ENCODE data around the gene DHFR. TPM values are rescaled to one million over a fixed set of nuclear protein-coding genes. Genes with fewer than 3 reads are reported as not detected.

DHFR gene
- 194 and 213 TPM in 2 replicates for total RNA-seq (2014; rRNA removed; shearing (Covaris generic))

DNA sequence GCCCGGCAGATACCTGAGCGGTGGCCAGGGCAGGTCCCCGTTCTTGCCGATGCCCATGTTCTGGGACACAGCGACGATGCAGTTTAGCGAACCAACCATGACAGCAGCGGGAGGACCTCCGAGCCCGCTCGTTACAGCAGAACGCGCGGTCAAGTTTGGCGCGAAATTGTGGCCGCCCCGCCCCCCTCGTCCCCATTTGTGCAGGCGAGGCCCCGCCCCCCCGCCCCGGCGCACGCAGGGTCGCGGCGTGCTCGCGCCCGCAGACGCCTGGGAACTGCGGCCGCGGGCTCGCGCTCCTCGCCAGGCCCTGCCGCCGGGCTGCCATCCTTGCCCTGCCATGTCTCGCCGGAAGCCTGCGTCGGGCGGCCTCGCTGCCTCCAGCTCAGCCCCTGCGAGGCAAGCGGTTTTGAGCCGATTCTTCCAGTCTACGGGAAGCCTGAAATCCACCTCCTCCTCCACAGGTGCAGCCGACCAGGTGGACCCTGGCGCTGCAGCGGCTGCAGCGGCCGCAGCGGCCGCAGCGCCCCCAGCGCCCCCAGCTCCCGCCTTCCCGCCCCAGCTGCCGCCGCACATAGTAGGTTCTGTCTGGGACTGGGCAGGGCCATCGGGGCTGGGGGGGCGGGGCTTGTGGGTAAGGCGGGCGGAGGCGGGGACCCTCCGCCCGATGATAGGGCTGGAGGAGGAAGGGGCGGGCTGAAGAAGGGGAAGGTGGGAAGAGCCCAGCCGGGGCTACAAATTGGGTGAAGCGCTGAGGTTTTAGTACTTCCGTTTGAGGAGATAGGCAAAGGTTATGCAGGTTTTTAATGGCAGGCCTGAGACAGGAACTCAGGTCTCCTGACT lies at the start of gene DHFR, which contains the start of gene MSH3:
TSS of gene DHFR (minus strand) at position 593 of the 840 bp plus-strand sequence. CDS start at position 99, 494 bp downstream.
TSS of gene MSH3 (plus strand) at position 262 of the 840 bp plus-strand sequence. CDS start at position 338, 76 bp downstream.
- Histone ChIP-seq H3K9me3 (replicated peaks) (no peaks in the 10 kb centered on the region), H3K36me3 (peaks cover 16% of the 10 kb centered on the region), H3K27ac (peak within 1 kb of the TSS; percentile 94), H3K4me1 (peaks cover 12% of the 10 kb centered on the region), H3K4me3 (peak within 1 kb of the TSS; percentile 93), H3K27me3 (no peaks in the 10 kb centered on the region)
- DNase-seq, result peak; percentile 93 to 97

DNA sequence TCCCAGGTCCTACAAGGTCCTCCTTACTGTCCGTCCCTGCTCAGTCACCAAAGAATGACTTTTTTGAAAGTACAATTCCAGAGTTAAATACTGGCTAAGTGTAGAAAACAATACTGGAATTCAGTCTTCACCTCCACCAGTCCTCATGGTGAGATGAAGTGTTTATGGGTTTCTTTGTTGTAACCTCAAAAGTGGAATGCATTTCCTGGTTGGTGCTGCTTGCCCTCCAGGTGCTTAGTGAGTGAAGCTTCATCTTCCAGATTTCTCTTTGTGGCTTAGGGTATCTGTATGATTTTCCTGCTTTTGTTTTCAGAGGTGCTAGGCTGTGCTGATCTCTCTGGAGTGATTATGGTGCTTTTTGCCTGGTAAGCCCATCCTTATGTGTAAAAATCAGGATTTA lies 49.4 kb upstream of the DHFR start:
- Histone ChIP-seq H3K9me3 (replicated peaks) (no peaks in the 10 kb centered on the region), H3K4me1 (no peaks in the 10 kb centered on the region), H3K27me3 (no peaks in the 10 kb centered on the region), H3K27ac (no peak overlapping the region), H3K36me3 (peaks cover 23% of the 10 kb centered on the region), H3K4me3 (no peak overlapping the region)
- no peak for DNase-seq

- H3K36me3 ChIP-seq, result peaks cover 21% of the 10 kb centered on the region
- no peak overlapping the region for H3K27ac ChIP-seq
- no peak overlapping the region for H3K4me3 ChIP-seq
- H3K9me3 ChIP-seq (replicated peaks), result no peaks in the 10 kb centered on the region
- DNase-seq, result no peak
- no peaks in the 10 kb centered on the region for H3K27me3 ChIP-seq
- H3K4me1 ChIP-seq, result no peaks in the 10 kb centered on the region
Measured at GRCh38 chr5:80703747-80704146, 49.0 kb upstream of the DHFR start.

DNA sequence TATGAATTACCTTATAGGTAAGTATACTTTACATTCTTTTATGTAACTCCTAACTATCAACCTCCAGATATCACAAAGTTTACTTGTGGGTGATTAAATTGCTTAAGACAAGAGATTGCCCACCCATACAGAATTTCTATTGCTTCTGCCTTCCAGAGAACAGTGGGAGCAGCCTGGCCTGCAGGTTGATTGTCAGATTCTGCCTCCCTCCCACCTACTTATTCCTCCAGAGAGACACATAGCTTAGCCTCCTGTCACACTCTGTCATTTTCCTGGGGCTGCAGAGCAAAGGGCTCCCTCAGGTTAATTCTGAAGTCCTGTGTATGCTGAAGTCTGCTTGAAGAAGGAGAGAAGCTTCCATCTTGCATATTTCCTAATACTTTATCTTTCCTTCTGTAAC lies 48.5 kb upstream of the DHFR start:
- Histone ChIP-seq H3K4me1 (no peaks in the 10 kb centered on the region), H3K9me3 (replicated peaks) (no peaks in the 10 kb centered on the region), H3K4me3 (no peak overlapping the region), H3K27ac (no peak overlapping the region), H3K36me3 (peaks cover 19% of the 10 kb centered on the region), H3K27me3 (no peaks in the 10 kb centered on the region)
- DNase-seq, result no peak

GRCh38 chr5:80701597-80701996 lies 46.8 kb upstream of the DHFR start:
- DNase-seq, result no peak
- Histone ChIP-seq H3K27me3 (no peaks in the 10 kb centered on the region), H3K4me1 (no peaks in the 10 kb centered on the region), H3K9me3 (replicated peaks) (no peaks in the 10 kb centered on the region), H3K4me3 (no peak overlapping the region), H3K36me3 (peaks cover 25% of the 10 kb centered on the region), H3K27ac (no peak overlapping the region)

- DNase-seq, result no peak
- H3K4me1 ChIP-seq, result no peaks in the 10 kb centered on the region
- H3K36me3 ChIP-seq, result peaks cover 22% of the 10 kb centered on the region
- H3K9me3 ChIP-seq (replicated peaks), result no peaks in the 10 kb centered on the region
- no peak overlapping the region for H3K4me3 ChIP-seq
- no peaks in the 10 kb centered on the region for H3K27me3 ChIP-seq
- no peak overlapping the region for H3K27ac ChIP-seq
Measured at GRCh38 chr5:80698369-80698768, 43.6 kb upstream of the DHFR start.

GRCh38 chr5:80697100-80697499 lies 42.3 kb upstream of the DHFR start:
- Histone ChIP-seq H3K4me1 (no peaks in the 10 kb centered on the region), H3K27me3 (no peaks in the 10 kb centered on the region), H3K27ac (no peak overlapping the region), H3K36me3 (peaks cover 17% of the 10 kb centered on the region), H3K4me3 (no peak overlapping the region), H3K9me3 (replicated peaks) (no peaks in the 10 kb centered on the region)
- no peak for DNase-seq

DNA sequence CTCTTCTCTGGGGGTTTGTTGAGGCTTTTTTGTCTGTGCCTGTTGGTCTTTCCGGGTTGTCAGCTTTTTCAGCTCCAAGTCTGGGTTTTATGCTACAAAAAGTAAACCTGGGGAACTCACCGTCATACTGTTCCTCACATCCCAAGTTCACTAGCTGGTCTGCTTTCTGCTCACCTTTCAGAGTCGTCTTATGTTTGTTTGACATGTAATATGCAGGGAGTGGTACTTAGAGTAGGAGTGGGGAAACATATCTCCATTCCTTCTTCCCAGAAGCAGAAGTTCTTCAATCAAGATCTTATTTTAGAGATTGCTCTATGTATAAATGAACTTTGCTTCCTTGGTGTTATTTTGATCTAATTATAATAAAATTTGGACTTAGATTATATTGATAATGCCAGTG lies 41.7 kb upstream of the DHFR start:
- no peaks in the 10 kb centered on the region for H3K9me3 ChIP-seq (replicated peaks)
- no peak overlapping the region for H3K27ac ChIP-seq
- H3K27me3 ChIP-seq, result no peaks in the 10 kb centered on the region
- H3K4me3 ChIP-seq, result no peak overlapping the region
- peaks cover 13% of the 10 kb centered on the region for H3K36me3 ChIP-seq
- DNase-seq, result no peak
- no peaks in the 10 kb centered on the region for H3K4me1 ChIP-seq

- H3K27me3 ChIP-seq, result no peaks in the 10 kb centered on the region
- H3K4me3 ChIP-seq, result no peak overlapping the region
- H3K36me3 ChIP-seq, result peaks cover 13% of the 10 kb centered on the region; the same call in 1 of the 2 replicates
- no peaks in the 10 kb centered on the region for H3K4me1 ChIP-seq
- no peak for DNase-seq
- H3K9me3 ChIP-seq (replicated peaks), result no peaks in the 10 kb centered on the region
- H3K27ac ChIP-seq, result no peak overlapping the region
Measured at GRCh38 chr5:80695666-80696065, 40.9 kb upstream of the DHFR start.

DNA sequence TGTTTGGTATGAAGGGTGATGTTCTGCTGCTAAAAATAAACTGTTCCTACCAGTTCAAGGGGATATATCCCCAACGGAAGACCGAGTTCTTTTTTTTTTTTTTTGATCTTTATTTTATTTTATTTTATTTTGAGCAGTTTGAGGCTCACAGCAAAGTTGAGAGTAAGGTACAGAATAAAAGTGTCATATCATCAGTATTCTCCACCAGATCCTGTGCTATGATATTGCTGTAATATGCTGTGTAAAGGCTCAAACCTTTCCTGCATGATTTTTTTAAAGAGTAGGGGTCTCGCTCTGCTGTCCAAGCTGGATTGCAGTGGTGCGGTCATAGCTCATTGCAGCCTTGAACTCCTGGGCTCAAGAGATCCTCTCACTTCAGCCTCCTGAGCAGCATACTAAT lies 34.8 kb upstream of the DHFR start:
- no peak overlapping the region for H3K27ac ChIP-seq
- H3K9me3 ChIP-seq (replicated peaks), result no peaks in the 10 kb centered on the region
- DNase-seq, result no peak
- H3K27me3 ChIP-seq, result no peaks in the 10 kb centered on the region
- H3K4me3 ChIP-seq, result no peak overlapping the region
- peaks cover 22% of the 10 kb centered on the region for H3K36me3 ChIP-seq
- no peaks in the 10 kb centered on the region for H3K4me1 ChIP-seq

- no peak for DNase-seq
- Histone ChIP-seq H3K36me3 (peaks cover 29% of the 10 kb centered on the region), H3K4me1 (no peaks in the 10 kb centered on the region), H3K27me3 (no peaks in the 10 kb centered on the region), H3K27ac (no peak overlapping the region), H3K4me3 (no peak overlapping the region), H3K9me3 (replicated peaks) (no peaks in the 10 kb centered on the region)
Measured at GRCh38 chr5:80688648-80689420, 34.1 kb upstream of the DHFR start.

GRCh38 chr5:80686757-80687156 lies 32.0 kb upstream of the DHFR start:
- no peaks in the 10 kb centered on the region for H3K9me3 ChIP-seq (replicated peaks)
- H3K4me3 ChIP-seq, result no peak overlapping the region
- H3K36me3 ChIP-seq, result peaks cover 44% of the 10 kb centered on the region
- H3K27ac ChIP-seq, result no peak overlapping the region
- peak in 1 of 2 experiments; percentile 53 for DNase-seq
- H3K27me3 ChIP-seq, result no peaks in the 10 kb centered on the region
- no peaks in the 10 kb centered on the region for H3K4me1 ChIP-seq

DNA sequence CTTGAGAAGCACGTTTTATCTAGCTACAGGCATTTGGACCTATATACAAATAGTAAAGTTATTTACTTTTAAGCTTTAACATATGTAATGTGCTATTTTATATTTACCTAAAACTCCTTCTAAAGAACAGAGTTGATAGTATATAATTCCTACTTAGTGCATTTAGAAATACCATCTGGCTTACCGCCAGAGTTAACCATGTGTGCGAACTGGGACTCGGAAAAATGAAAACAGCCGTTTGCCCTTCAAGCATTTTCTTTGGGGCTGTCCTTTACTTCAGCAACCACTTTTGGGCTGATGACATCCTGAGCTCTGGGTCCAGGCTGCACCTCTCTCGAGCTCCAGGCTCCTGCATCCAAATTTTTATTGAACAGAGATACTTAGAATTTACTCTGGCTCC lies 21.9 kb upstream of the DHFR start:
- Histone ChIP-seq H3K4me1 (peaks cover 4% of the 10 kb centered on the region), H3K9me3 (replicated peaks) (no peaks in the 10 kb centered on the region), H3K27me3 (no peaks in the 10 kb centered on the region), H3K36me3 (peaks cover 68% of the 10 kb centered on the region), H3K27ac (no peak overlapping the region), H3K4me3 (no peak overlapping the region)
- DNase-seq, result peak; percentile 13 to 58

DNA sequence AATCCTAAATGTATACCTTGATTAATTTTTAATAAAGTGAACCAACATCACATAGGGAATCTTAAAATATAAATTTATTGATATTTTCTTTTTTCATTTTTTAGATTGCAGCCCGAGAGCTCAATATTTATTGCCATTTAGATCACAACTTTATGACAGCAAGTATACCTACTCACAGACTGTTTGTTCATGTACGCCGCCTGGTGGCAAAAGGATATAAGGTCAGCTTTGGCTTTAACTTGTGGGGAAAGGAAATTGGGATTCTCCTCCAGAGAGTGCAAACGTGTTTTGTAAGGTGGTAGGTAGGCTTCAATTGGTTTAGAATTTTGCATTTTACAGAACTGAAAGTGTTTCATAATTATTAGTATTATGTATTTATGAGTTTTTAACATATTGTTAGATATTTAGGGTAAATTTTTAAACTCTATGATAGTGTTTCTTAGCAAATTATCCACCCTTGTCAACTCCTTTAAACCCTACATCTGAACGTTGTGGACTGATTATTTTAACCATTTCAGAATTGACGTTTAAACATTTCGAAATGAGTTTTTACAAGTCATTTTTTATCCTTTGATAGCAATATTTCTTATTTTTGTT lies 17.5 kb upstream of the DHFR start:
- DNase-seq, result peak; percentile 77 to 88
- Histone ChIP-seq H3K4me3 (no peak overlapping the region), H3K27me3 (no peaks in the 10 kb centered on the region), H3K36me3 (peaks cover 65% of the 10 kb centered on the region), H3K27ac (no peak overlapping the region), H3K4me1 (peaks cover 4% of the 10 kb centered on the region), H3K9me3 (replicated peaks) (no peaks in the 10 kb centered on the region)

Measured in SJCRH30 (cell line).